Panc1 (cell line): ENCODE data around the gene RIC8B. TPM values are rescaled to one million over a fixed set of nuclear protein-coding genes. Genes with fewer than 3 reads are reported as not detected.

Experiments used
- ATAC-seq: fragments of 200-7000 bp; cut with Tn5 transposase; 2 replicates; pipeline ENCODE4 v1.9.1; 2020; ENCODE audit warnings: mild to moderate bottlenecking, moderate library complexity
- BruUV-seq: library from RNA; stranded (reverse); fragments of 400-500 nt; replicated peaks from 2 replicates; lab custom pipeline; 2021; lab: Mats Ljungman, UMichigan
- CTCF ChIA-PET: fragments of 300-600 bp; sonication (Branson Sonifier 250); formaldehyde crosslinking; loops from one replicate; lab custom pipeline; 2022; ENCODE audit warnings: antibody characterized with exemption; lab: Charles Lee
- POLR2A ChIA-PET: fragments of 300-600 bp; sonication (Branson Sonifier 250); formaldehyde crosslinking; loops from one replicate; lab custom pipeline; 2022; ENCODE audit warnings: antibody characterized with exemption; lab: Charles Lee
- DNase-seq: peaks from one replicate; pipeline ENCODE4 v3.0.0-alpha.2; 2010; ENCODE audit warnings: low read depth, low spot score
- H3K27ac ChIP-seq: 2 replicates; pipeline ENCODE4 v1.5.1; 2011; ENCODE audit warnings: mild to moderate bottlenecking, low read length, inconsistent platforms
- H3K27me3 ChIP-seq: fragments of 200-500 bp; sonication (Bioruptor generic); 2 replicates; pipeline ENCODE4 v1.6.0; 2014; ENCODE audit warnings: low read length, inconsistent platforms; ENCODE audit not compliant: control insufficient read depth, insufficient read depth
- H3K36me3 ChIP-seq: fragments of 200-500 bp; sonication (Bioruptor generic); 2 replicates; pipeline ENCODE4 v1.5.1; 2014; ENCODE audit warnings: inconsistent platforms, mild to moderate bottlenecking, low read length, moderate library complexity; ENCODE audit not compliant: control insufficient read depth, insufficient read depth
- H3K4me1 ChIP-seq: 2 replicates; pipeline ENCODE4 v1.5.1; 2011; ENCODE audit warnings: inconsistent platforms, mild to moderate bottlenecking, low read length, moderate library complexity; ENCODE audit not compliant: control insufficient read depth, insufficient read depth
- H3K4me3 ChIP-seq, 2 experiments: 2 replicates each; pipeline ENCODE4 v1.5.1; 2011 to 2012; ENCODE audit warnings: low read depth in 2 of 2, low read length in 2 of 2, mild to moderate bottlenecking in 2 of 2, inconsistent platforms in 1 of 2, moderate library complexity in 1 of 2
- H3K9me3 ChIP-seq: fragments of 200-500 bp; sonication (Bioruptor generic); 2 replicates; pipeline ENCODE4 v1.5.1; 2014; ENCODE audit warnings: low read depth, mild to moderate bottlenecking, inconsistent platforms, low read length, moderate library complexity; ENCODE audit not compliant: control insufficient read depth, insufficient read depth
- CTCF ChIP-seq: fragments of 450-650 bp; IDR thresholded peaks from 2 replicates; pipeline ENCODE4 v1.5.1; 2017; ENCODE audit warnings: mild to moderate bottlenecking
- POLR2AphosphoS5 ChIP-seq: IDR thresholded peaks from 2 replicates; pipeline ENCODE4 v1.6.1; 2012; ENCODE audit warnings: mild to moderate bottlenecking, low read depth, low read length, moderate library complexity
- REST ChIP-seq, 2 experiments: IDR thresholded peaks; 2 replicates each; pipeline ENCODE4 v1.6.1; 2011 to 2012; ENCODE audit warnings: low read depth in 2 of 2, control low read depth in 1 of 2, low read length in 1 of 2, mild to moderate bottlenecking in 1 of 2, moderate library complexity in 1 of 2; ENCODE audit not compliant: insufficient read depth in 1 of 2
- SIN3A ChIP-seq: IDR thresholded peaks from 2 replicates; pipeline ENCODE4 v1.6.1; 2012; ENCODE audit warnings: low read depth, mild to moderate bottlenecking, low read length, moderate library complexity, borderline replicate concordance; ENCODE audit not compliant: insufficient read depth
- TCF7L2 ChIP-seq: IDR thresholded peaks from 2 replicates; pipeline ENCODE4 v1.6.1; 2011; ENCODE audit warnings: mild to moderate bottlenecking, low read depth, low read length, inconsistent platforms
- in situ Hi-C: cut with HindIII; loops from 2 replicates; pipeline ENCODE4 v1.10.0; 2016; ENCODE audit warnings: low sequenced_read_pairs, low pct_unique_long_range_greater_than_20kb
- intact Hi-C: fragments of 100-400 bp; cut with micrococcal nuclease; formaldehyde crosslinking; loops from one replicate; pipeline ENCODE4 v1.10.0; 2022; ENCODE audit not compliant: unreplicated experiment
- total RNA-seq: library from RNA; stranded (reverse); gene quantifications from one replicate; pipeline ENCODE4 v1.2.1, GENCODE V29; 2021; ENCODE audit not compliant: unreplicated experiment

RIC8B gene
- total RNA-seq, 1 experiment from 2014 or later, result 16.1 TPM

- in situ Hi-C loops (no loop called here), intact Hi-C loops (no loop called here)
- no peaks in the 10 kb centered on the region for H3K9me3 ChIP-seq
- no TSS peak for BruUV-seq
- H3K4me1 ChIP-seq, result no peaks in the 10 kb centered on the region
- no peak overlapping the region for H3K4me3 ChIP-seq
- ChIA-PET CTCF (interaction anchor here (0.6 kb wide), 1 partner anchor 11 kb away, joined by 3 read pairs; no protein-coding TSS in a partner anchor), POLR2A (no interaction called here)
- DNase-seq (no peak), ATAC-seq (no peak)
- no peaks in the 10 kb centered on the region for H3K27me3 ChIP-seq
- no peak for TF ChIP-seq POLR2AphosphoS5
- no peak for TF ChIP-seq CTCF
- TF ChIP-seq REST (IDR thresholded peaks at IDR 0.05; ENCODE audit: insufficient read depth in 1 of 2, low read depth in 2 of 2, low read length in 1 of 2), result no peak
- TF ChIP-seq SIN3A, result no peak
- TF ChIP-seq TCF7L2, result no peak
- H3K36me3 ChIP-seq, result no peaks in the 10 kb centered on the region
- no peak overlapping the region for H3K27ac ChIP-seq
Measured at GRCh38 chr12:106801167-106801708, 26.8 kb downstream of the RIC8B start.

- Histone ChIP-seq H3K27ac (no peak overlapping the region), H3K4me3 (no peak overlapping the region), H3K9me3 (no peaks in the 10 kb centered on the region), H3K36me3 (no peaks in the 10 kb centered on the region), H3K4me1 (no peaks in the 10 kb centered on the region), H3K27me3 (no peaks in the 10 kb centered on the region)
- intact Hi-C loops (no loop called here), in situ Hi-C loops (no loop called here)
- no peak for TF ChIP-seq TCF7L2
- no peak for TF ChIP-seq REST (IDR thresholded peaks at IDR 0.05; ENCODE audit: insufficient read depth in 1 of 2, low read depth in 2 of 2, low read length in 1 of 2)
- no peak for TF ChIP-seq POLR2AphosphoS5
- TF ChIP-seq SIN3A, result no peak
- TF ChIP-seq CTCF, result no peak
- ATAC-seq, result no peak
- DNase-seq, result no peak
- POLR2A ChIA-PET, result no interaction called here
- BruUV-seq, result no TSS peak
- CTCF ChIA-PET, result no interaction called here
Measured at GRCh38 chr12:106801830-106802533, 27.5 kb downstream of the RIC8B start.
